SK-N-SH (cell line): ENCODE results near the gene FABP3. TPM values are rescaled to one million over a fixed set of nuclear protein-coding genes. Genes with fewer than 3 reads are reported as not detected.

Experiments used
- CTCF ChIA-PET: fragments of 300-600, 350-600 bp; formaldehyde crosslinking; extraction: SDS; loops from one replicate; lab custom pipeline; 2021; lab: Yijun Ruan, JAX
- POLR2A ChIA-PET: fragments of 350-600 bp; sonication (Branson Sonifier 250); formaldehyde crosslinking; extraction: SDS; loops from one replicate; lab custom pipeline; 2020; ENCODE audit warnings: antibody characterized with exemption, inconsistent platforms; lab: Yijun Ruan, JAX
- DNase-seq: peaks from one replicate; pipeline ENCODE4 v3.0.0; 2012
- H2AFZ ChIP-seq: fragments of 200-600 bp; sonication (generic); 2 replicates; pipeline ENCODE4 v1.8.1; 2016; ENCODE audit warnings: antibody characterized with exemption, mild to moderate bottlenecking, low read depth
- H3F3A ChIP-seq: fragments of 200-600 bp; sonication (generic); replicated peaks from 2 replicates; pipeline ENCODE3; 2016; ENCODE audit warnings: antibody characterized with exemption, mild to moderate bottlenecking; ENCODE audit not compliant: insufficient read depth
- H3K27ac ChIP-seq, 2 experiments: fragments of 200-500 bp in 1 of 2; fragments of 200-600 bp in 1 of 2; sonication (Bioruptor generic) in 1 of 2; sonication (generic), shearing (Covaris generic) in 1 of 2; 2 replicates each; pipeline versions ENCODE4 v1.5.1 to v1.6.1; 2014 to 2016; ENCODE audit warnings: low read depth in 2 of 2, inconsistent platforms in 1 of 2, low read length in 1 of 2, mild to moderate bottlenecking in 1 of 2, mixed read lengths in 1 of 2
- H3K27me3 ChIP-seq: fragments of 200-600 bp; sonication (generic), shearing (Covaris generic); 2 replicates; pipeline ENCODE4 v1.6.1; 2016; ENCODE audit warnings: mixed run types; ENCODE audit not compliant: insufficient read depth
- H3K36me3 ChIP-seq, 2 experiments: fragments of 200-500 bp in 1 of 2; fragments of 200-600 bp in 1 of 2; sonication (Bioruptor generic) in 1 of 2; sonication (generic) in 1 of 2; replicated peaks in 1 of 2; 2 replicates each; pipeline versions ENCODE3 to v1.5.1; 2014 to 2016; ENCODE audit warnings: low read length in 1 of 2, mild to moderate bottlenecking in 1 of 2; ENCODE audit not compliant: insufficient read depth in 2 of 2, control insufficient read depth in 1 of 2
- H3K4me1 ChIP-seq, 2 experiments: fragments of 200-500 bp in 1 of 2; fragments of 200-600 bp in 1 of 2; sonication (Bioruptor generic) in 1 of 2; sonication (generic), shearing (Covaris generic) in 1 of 2; 2 replicates each; pipeline versions ENCODE4 v1.5.1 to v1.6.1; 2014 to 2016; ENCODE audit warnings: low read depth in 1 of 2, low read length in 1 of 2, mixed run types in 1 of 2; ENCODE audit not compliant: insufficient read depth in 2 of 2, control insufficient read depth in 1 of 2
- H3K4me2 ChIP-seq: fragments of 200-600 bp; sonication (generic), shearing (Covaris generic); 2 replicates; pipeline ENCODE4 v1.6.1; 2017; ENCODE audit warnings: mixed run types
- H3K4me3 ChIP-seq, 2 experiments: fragments of 200-500 bp in 1 of 2; fragments of 200-600 bp in 1 of 2; sonication (Bioruptor generic) in 1 of 2; sonication (generic), shearing (Covaris generic) in 1 of 2; 2 replicates each; pipeline versions ENCODE4 v1.5.1 to v1.8.1; 2014 to 2016; ENCODE audit warnings: low read depth in 2 of 2, inconsistent platforms in 1 of 2, low read length in 1 of 2, mild to moderate bottlenecking in 1 of 2, mixed read lengths in 1 of 2, moderate library complexity in 1 of 2
- H3K79me2 ChIP-seq: fragments of 200-600 bp; sonication (generic); 2 replicates; pipeline ENCODE4 v1.8.1; 2017; ENCODE audit warnings: mild to moderate bottlenecking; ENCODE audit not compliant: insufficient read depth
- H3K9ac ChIP-seq: fragments of 200-600 bp; sonication (generic); 2 replicates; pipeline ENCODE4 v1.6.1; 2017; ENCODE audit warnings: mixed run types
- H3K9me2 ChIP-seq: fragments of 200-600 bp; sonication (generic); 2 replicates; pipeline ENCODE4 v1.6.1; 2017; ENCODE audit warnings: mixed run types
- H3K9me3 ChIP-seq: fragments of 200-600 bp; sonication (generic); 2 replicates; pipeline ENCODE4 v1.6.1; 2017; ENCODE audit warnings: mixed run types, mild to moderate bottlenecking, moderate library complexity
- H4K20me1 ChIP-seq: fragments of 200-600 bp; sonication (generic); 2 replicates; pipeline ENCODE4 v1.6.1; 2017; ENCODE audit warnings: mild to moderate bottlenecking, mixed run types; ENCODE audit not compliant: insufficient read depth
- EP300 ChIP-seq, 2 experiments: IDR thresholded peaks; 2 replicates each; pipeline versions ENCODE4 v1.4.0 to v1.6.1; 2012; ENCODE audit warnings: borderline replicate concordance in 1 of 2, low read depth in 1 of 2, low read length in 1 of 2
- FOXJ3 ChIP-seq: sonication (generic); formaldehyde crosslinking; IDR thresholded peaks from 2 replicates; pipeline ENCODE4 v1.5.1; 2020; ENCODE audit warnings: mild to moderate bottlenecking, missing genetic modification reagents
- FOXM1 ChIP-seq: IDR thresholded peaks from 2 replicates; pipeline ENCODE4 v1.4.0; 2012; ENCODE audit warnings: low read depth, mild to moderate bottlenecking
- GABPA ChIP-seq: IDR thresholded peaks from 2 replicates; pipeline ENCODE4 v1.4.0; 2012; ENCODE audit warnings: low read depth, mild to moderate bottlenecking
- GATA2 ChIP-seq: sonication (generic); formaldehyde crosslinking; IDR thresholded peaks from 2 replicates; pipeline ENCODE4 v1.5.0; 2020; ENCODE audit warnings: mild to moderate bottlenecking, missing genetic modification reagents
- IRF3 ChIP-seq: fragments of 150-350 bp; IDR thresholded peaks from 2 replicates; pipeline ENCODE4 v1.6.1; 2016; ENCODE audit warnings: mild to moderate bottlenecking, low read depth, low read length
- JUND ChIP-seq: IDR thresholded peaks from 2 replicates; pipeline ENCODE4 v1.4.0; 2012
- MAX ChIP-seq: IDR thresholded peaks from 2 replicates; pipeline ENCODE4 v1.4.0; 2012; ENCODE audit warnings: low read depth
- MEF2A ChIP-seq: IDR thresholded peaks from 2 replicates; pipeline ENCODE4 v1.4.0; 2012; ENCODE audit warnings: low read depth, borderline replicate concordance
- MXI1 ChIP-seq: IDR thresholded peaks from 2 replicates; pipeline ENCODE4 v1.6.1; 2012; ENCODE audit warnings: mild to moderate bottlenecking, low read depth, low read length, improper control_type of control experiment
- NFIC ChIP-seq: IDR thresholded peaks from 2 replicates; pipeline ENCODE4 v1.4.0; 2012; ENCODE audit warnings: borderline replicate concordance
- NRF1 ChIP-seq: IDR thresholded peaks from 2 replicates; pipeline ENCODE4 v1.6.1; 2012; ENCODE audit warnings: low read depth, mild to moderate bottlenecking, low read length
- PBX3 ChIP-seq: IDR thresholded peaks from 2 replicates; pipeline ENCODE4; 2012
- RCOR1 ChIP-seq: fragments of 150-350 bp; IDR thresholded peaks from 2 replicates; pipeline ENCODE4 v1.6.1; 2017; ENCODE audit warnings: antibody characterized with exemption, low read length
- RXRA ChIP-seq: IDR thresholded peaks from 2 replicates; pipeline ENCODE4 v1.4.0; 2012; ENCODE audit warnings: low read depth, mild to moderate bottlenecking, borderline replicate concordance
- SIN3A ChIP-seq: IDR thresholded peaks from 2 replicates; pipeline ENCODE4 v1.6.1; 2012; ENCODE audit warnings: low read depth, mild to moderate bottlenecking, low read length, moderate library complexity, borderline replicate concordance
- SMC3 ChIP-seq: IDR thresholded peaks from 2 replicates; pipeline ENCODE4 v1.6.1; 2012; ENCODE audit warnings: low read depth, low read length, improper control_type of control experiment
- TCF12 ChIP-seq: IDR thresholded peaks from 2 replicates; pipeline ENCODE4 v1.4.0; 2012
- USF1 ChIP-seq: IDR thresholded peaks from 2 replicates; pipeline ENCODE4 v1.4.0; 2012; ENCODE audit warnings: low read depth, borderline replicate concordance
- USF2 ChIP-seq: fragments of 150-350 bp; IDR thresholded peaks from 2 replicates; pipeline ENCODE4 v1.6.1; 2017; ENCODE audit warnings: antibody characterized with exemption, low read length, low read depth, borderline replicate concordance
- ZBTB33 ChIP-seq: IDR thresholded peaks from 2 replicates; pipeline ENCODE4 v1.4.0; 2012; ENCODE audit warnings: low read depth, borderline replicate concordance
- WGBS: methylation state at CpG from one replicate; pipeline ENCODE4 v1.1.6; 2017; ENCODE audit warnings: low lambda C conversion rate; 5-methylcytosine and 5-hydroxymethylcytosine counted together
- polyA plus RNA-seq, 3 experiments: library from polyadenylated mRNA; depleted of rRNA; stranded (reverse); fragments of >200 nt; gene quantifications; 2 replicates each; pipeline ENCODE4 v1.2.3, GENCODE V29; 2012

FABP3 gene
- polyA plus RNA-seq, 1 of the 3 experiments (the other 2 are of a cell fraction), result 0.08 TPM

- H2AFZ ChIP-seq, result no peak overlapping the region
- H3K27me3 ChIP-seq, result no peaks in the 10 kb centered on the region
- H3K36me3 ChIP-seq, result no peaks in the 10 kb centered on the region
- H3K9me3 ChIP-seq, result no peaks in the 10 kb centered on the region
- H4K20me1 ChIP-seq, result no peaks in the 10 kb centered on the region
- peaks cover 4% of the 10 kb centered on the region for H3F3A ChIP-seq
- H3K4me3 ChIP-seq, result no peak overlapping the region
- peaks cover 9% of the 10 kb centered on the region for H3K79me2 ChIP-seq
- no peak overlapping the region for H3K27ac ChIP-seq
- H3K9ac ChIP-seq, result no peak overlapping the region
- H3K9me2 ChIP-seq, result no peaks in the 10 kb centered on the region
- ChIA-PET POLR2A (no interaction called here), CTCF (interaction anchor here (16.1 to 16.8 kb wide), 2 partner anchors 22 to 233 kb away, joined by 213 to 287 read pairs; no protein-coding TSS in a partner anchor)
- peaks cover 0 to 17% of the 10 kb centered on the region in 2 experiments; a peak in 1 of 4 replicates for H3K4me1 ChIP-seq
- DNase-seq, result no peak
- WGBS, result 94% methylated on average over 5 of the region's 7 CpGs
- TF ChIP-seq FOXM1, result no peak
- TF ChIP-seq GABPA, result no peak
- TF ChIP-seq GATA2 (CRISPR knock-in tag), result no peak
- no peak for TF ChIP-seq NFIC
- TF ChIP-seq JUND, result no peak
- TF ChIP-seq ZBTB33, result no peak
- no peak for TF ChIP-seq FOXJ3 (CRISPR knock-in tag)
- no peak for TF ChIP-seq RCOR1
- TF ChIP-seq TCF12, result no peak
- TF ChIP-seq USF2, result no peak
- no peak for TF ChIP-seq MEF2A
- TF ChIP-seq USF1, result no peak
- TF ChIP-seq MXI1, result no peak
- no peak for TF ChIP-seq SMC3
- TF ChIP-seq MAX, result no peak
- H3K4me2 ChIP-seq, result no peak overlapping the region
Observed at GRCh38 chr1:31416101-31416736, 43.3 kb upstream of the FABP3 start.

- no peaks in the 10 kb centered on the region for H3K9me2 ChIP-seq
- no peak overlapping the region for H3K4me2 ChIP-seq
- POLR2A ChIA-PET, result no interaction called here
- H3K79me2 ChIP-seq, result peaks cover 9% of the 10 kb centered on the region
- peaks cover 0 to 17% of the 10 kb centered on the region in 2 experiments; a peak in 1 of 4 replicates for H3K4me1 ChIP-seq
- H3K36me3 ChIP-seq, result no peaks in the 10 kb centered on the region
- H3F3A ChIP-seq, result peaks cover 4% of the 10 kb centered on the region
- 100% methylated on average over 2 of the region's 2 CpGs for WGBS
- no peak overlapping the region for H2AFZ ChIP-seq
- CTCF ChIA-PET, result interaction anchor here (16.1 to 16.8 kb wide), 2 partner anchors 21 to 233 kb away, joined by 213 to 287 read pairs; no protein-coding TSS in a partner anchor
- no peak overlapping the region for H3K27ac ChIP-seq
- H3K9me3 ChIP-seq, result no peaks in the 10 kb centered on the region
- no peaks in the 10 kb centered on the region for H4K20me1 ChIP-seq
- no peak for DNase-seq
- H3K9ac ChIP-seq, result no peak overlapping the region
- H3K27me3 ChIP-seq, result no peaks in the 10 kb centered on the region
- no peak overlapping the region for H3K4me3 ChIP-seq
- no peak for TF ChIP-seq USF2
- TF ChIP-seq EP300 (IDR thresholded peaks at IDR 0.05; ENCODE audit: borderline replicate concordance in 1 of 2, low read depth in 1 of 2, low read length in 1 of 2), result no peak
- TF ChIP-seq JUND, result no peak
- no peak for TF ChIP-seq IRF3
- TF ChIP-seq MXI1, result no peak
- TF ChIP-seq RXRA, result no peak
- no peak for TF ChIP-seq PBX3
- TF ChIP-seq NRF1, result no peak
- no peak for TF ChIP-seq RCOR1
- TF ChIP-seq SIN3A, result no peak
- no peak for TF ChIP-seq MEF2A
Observed at GRCh38 chr1:31415658-31416057, 42.8 kb upstream of the FABP3 start.
